H1 (cell line): ENCODE measurements around the gene VPS54. TPM values are rescaled to one million over a fixed set of nuclear protein-coding genes. Genes with fewer than 3 reads are reported as not detected.
A peak's percentile ranks its signal among the peaks of the same experiment; 100 is the strongest.

Experiments used
- CTCF ChIA-PET: fragments of 300-600 bp; sonication (Branson Sonifier 250); formaldehyde crosslinking; loops from one replicate; lab custom pipeline; 2021; ENCODE audit not compliant: partially characterized antibody; lab: Charles Lee
- POLR2A ChIA-PET: fragments of 300-600 bp; sonication (Branson Sonifier 250); formaldehyde crosslinking; loops from one replicate; lab custom pipeline; 2021; ENCODE audit warnings: inconsistent platforms; ENCODE audit not compliant: partially characterized antibody; lab: Charles Lee
- DNase-seq, 2 experiments: peaks; one replicate each; pipeline versions ENCODE4 v3.0.0 to v3.0.0-alpha.2; 2010 to 2022; ENCODE audit warnings: low spot score in 2 of 2, low read depth in 1 of 2, mixed read lengths in 1 of 2
- FAIRE-seq: peaks from 2 replicates; lab custom pipeline; 2011; peaks lifted over from hg19 to GRCh38; lab: Jason Lieb, UNC
- H2AFZ ChIP-seq: 2 replicates; pipeline ENCODE4 v1.8.1; 2012; ENCODE audit warnings: low read length, inconsistent platforms
- H2AK5ac ChIP-seq: 2 replicates; pipeline ENCODE4 v1.6.1; 2013; ENCODE audit warnings: low read depth, low read length
- H2BK120ac ChIP-seq: replicated peaks from 2 replicates; pipeline ENCODE3; 2013; ENCODE audit warnings: low read depth, low read length, inconsistent platforms
- H2BK12ac ChIP-seq: 2 replicates; pipeline ENCODE4 v1.6.1; 2013; ENCODE audit warnings: low read depth, low read length
- H2BK15ac ChIP-seq: 2 replicates; pipeline ENCODE4 v1.6.1; 2013; ENCODE audit warnings: low read length
- H2BK20ac ChIP-seq: 2 replicates; pipeline ENCODE4 v1.6.1; 2013; ENCODE audit warnings: low read length
- H2BK5ac ChIP-seq: 2 replicates; pipeline ENCODE4 v1.6.1; 2013; ENCODE audit warnings: low read depth, low read length
- H3K14ac ChIP-seq: 2 replicates; pipeline ENCODE4 v1.6.1; 2013; ENCODE audit warnings: inconsistent platforms; ENCODE audit not compliant: insufficient read length
- H3K18ac ChIP-seq: 2 replicates; pipeline ENCODE4 v1.6.1; 2013; ENCODE audit warnings: low read length; ENCODE audit errors: extremely low read depth
- H3K23ac ChIP-seq: 2 replicates; pipeline ENCODE4 v1.6.1; 2013; ENCODE audit warnings: inconsistent platforms; ENCODE audit not compliant: insufficient read length
- H3K23me2 ChIP-seq: 2 replicates; pipeline ENCODE4 v1.6.1; 2013; ENCODE audit warnings: low read depth, low read length
- H3K27ac ChIP-seq: 2 replicates; pipeline ENCODE4 v1.6.1; 2011; ENCODE audit warnings: low read depth, low read length, inconsistent platforms
- H3K27me3 ChIP-seq, 4 experiments: replicated peaks in 1 of 4; 1 replicate in 1 of 4; 2 replicates in 3 of 4; pipeline versions ENCODE4 v1.6.1 to v1.8.1; 2011 to 2013; ENCODE audit warnings: low read length in 3 of 4, mild to moderate bottlenecking in 3 of 4, inconsistent platforms in 2 of 4, mixed read lengths in 2 of 4, moderate library complexity in 1 of 4; ENCODE audit not compliant: control insufficient read depth in 3 of 4, insufficient read depth in 3 of 4; ENCODE audit errors: extremely low read depth in 1 of 4
- H3K36me3 ChIP-seq, 4 experiments: 2 replicates each; pipeline versions ENCODE4 v1.6.1 to v1.8.1; 2011 to 2013; ENCODE audit warnings: mild to moderate bottlenecking in 4 of 4, low read length in 3 of 4, moderate library complexity in 2 of 4, control low read depth in 1 of 4, inconsistent platforms in 1 of 4; ENCODE audit not compliant: insufficient read depth in 4 of 4, control insufficient read depth in 2 of 4
- H3K4ac ChIP-seq: replicated peaks from 2 replicates; pipeline ENCODE3; 2013; ENCODE audit warnings: low read length, low read depth, mixed read lengths, inconsistent platforms; ENCODE audit not compliant: insufficient read length
- H3K4me1 ChIP-seq, 4 experiments: replicated peaks in 1 of 4; 1 replicate in 1 of 4; 2 replicates in 3 of 4; pipeline versions ENCODE4 v1.6.1 to v1.8.1; 2011 to 2013; ENCODE audit warnings: low read length in 3 of 4, inconsistent platforms in 2 of 4, mixed read lengths in 1 of 4; ENCODE audit not compliant: insufficient read depth in 4 of 4, control insufficient read depth in 3 of 4
- H3K4me2 ChIP-seq, 2 experiments: 2 replicates each; pipeline versions ENCODE4 v1.6.1 to v1.8.1; 2011 to 2013; ENCODE audit warnings: low read depth in 2 of 2, low read length in 2 of 2, control low read depth in 1 of 2, inconsistent platforms in 1 of 2, mild to moderate bottlenecking in 1 of 2; ENCODE audit not compliant: insufficient read depth in 1 of 2
- H3K4me3 ChIP-seq, 4 experiments: fragments of 200-600, 300-600 bp in 1 of 4; sonication (generic), shearing (Covaris generic), sonication (Bioruptor Twin) in 1 of 4; 2 replicates each; pipeline versions ENCODE4 v1.5.1 to v1.8.1; 2011 to 2016; ENCODE audit warnings: low read length in 4 of 4, low read depth in 3 of 4, control low read depth in 2 of 4, inconsistent platforms in 2 of 4, mild to moderate bottlenecking in 2 of 4, mixed read lengths in 1 of 4, moderate library complexity in 1 of 4; ENCODE audit not compliant: insufficient read depth in 2 of 4; ENCODE audit errors: extremely low read depth in 1 of 4
- H3K56ac ChIP-seq: replicated peaks from 2 replicates; pipeline ENCODE3; 2013; ENCODE audit warnings: low read depth, mild to moderate bottlenecking, mixed read lengths, low read length, inconsistent platforms; ENCODE audit not compliant: insufficient read length
- H3K79me1 ChIP-seq: 2 replicates; pipeline ENCODE4 v1.6.1; 2013; ENCODE audit warnings: low read depth, low read length, control low read depth
- H3K79me2 ChIP-seq, 2 experiments: 2 replicates each; pipeline versions ENCODE4 v1.6.1 to v1.8.1; 2012 to 2013; ENCODE audit warnings: low read length in 2 of 2, mild to moderate bottlenecking in 2 of 2, inconsistent platforms in 1 of 2; ENCODE audit not compliant: insufficient read depth in 2 of 2, control insufficient read depth in 1 of 2
- H3K9ac ChIP-seq, 4 experiments: replicated peaks in 1 of 4; 1 replicate in 1 of 4; 2 replicates in 3 of 4; pipeline versions ENCODE4 v1.6.1 to v1.8.1; 2011 to 2013; ENCODE audit warnings: low read depth in 3 of 4, low read length in 3 of 4, control low read depth in 2 of 4, mild to moderate bottlenecking in 2 of 4, moderate library complexity in 2 of 4, inconsistent platforms in 1 of 4; ENCODE audit errors: extremely low read depth in 1 of 4
- H3K9me3 ChIP-seq, 2 experiments: 2 replicates each; pipeline versions ENCODE4 v1.6.1 to v1.8.1; 2012 to 2013; ENCODE audit warnings: mild to moderate bottlenecking in 2 of 2, moderate library complexity in 2 of 2, control low read depth in 1 of 2, inconsistent platforms in 1 of 2, low read depth in 1 of 2, low read length in 1 of 2, mixed read lengths in 1 of 2; ENCODE audit not compliant: insufficient read depth in 2 of 2
- H4K20me1 ChIP-seq, 2 experiments: replicated peaks in 1 of 2; 2 replicates each; pipeline versions ENCODE3 to v1.8.1; 2011 to 2013; ENCODE audit warnings: inconsistent platforms in 2 of 2, low read length in 2 of 2, mild to moderate bottlenecking in 1 of 2; ENCODE audit not compliant: insufficient read depth in 2 of 2, control insufficient read depth in 1 of 2
- H4K5ac ChIP-seq: 2 replicates; pipeline ENCODE4 v1.6.1; 2013; ENCODE audit warnings: low read length, low read depth, mixed read lengths, inconsistent platforms; ENCODE audit not compliant: insufficient read length
- H4K8ac ChIP-seq: 2 replicates; pipeline ENCODE4 v1.8.0; 2013; ENCODE audit warnings: mild to moderate bottlenecking, moderate library complexity, low read length, inconsistent platforms; ENCODE audit not compliant: insufficient read depth; ENCODE audit errors: extremely low read depth
- H4K91ac ChIP-seq: replicated peaks from 2 replicates; pipeline ENCODE3; 2013; ENCODE audit warnings: low read length, mixed read lengths, inconsistent platforms; ENCODE audit not compliant: insufficient read length
- CHD1 ChIP-seq: IDR thresholded peaks from 2 replicates; pipeline ENCODE4 v1.6.1; 2012; ENCODE audit warnings: low read depth, low read length, improper control_type of control experiment
- EGR1 ChIP-seq: IDR thresholded peaks from 2 replicates; pipeline ENCODE4 v1.6.1; 2011; ENCODE audit warnings: low read depth, low read length, borderline replicate concordance
- PHF8 ChIP-seq: fragments of 200-600 bp; sonication (generic); conservative IDR thresholded peaks from 2 replicates; pipeline ENCODE4 v1.7.1; 2012; ENCODE audit warnings: low read depth, mild to moderate bottlenecking, inconsistent platforms, low read length, moderate library complexity
- POLR2AphosphoS5 ChIP-seq: IDR thresholded peaks from 2 replicates; pipeline ENCODE4 v1.6.1; 2011; ENCODE audit warnings: low read depth, low read length
- SAP30 ChIP-seq: fragments of 300-600 bp; sonication (generic); IDR thresholded peaks from 2 replicates; pipeline ENCODE4 v1.7.1; 2012; ENCODE audit warnings: low read length, moderate library complexity, mild to moderate bottlenecking, inconsistent platforms; ENCODE audit not compliant: insufficient read depth, insufficient replicate concordance
- WGBS, 2 experiments: shearing (Covaris generic) in 1 of 2; methylation state at CpG; one replicate each; pipeline versions ENCODE4 v1.1.6 to v1.1.7; 2013 to 2015; ENCODE audit warnings: low lambda C conversion rate in 2 of 2, mixed read lengths in 2 of 2, inconsistent platforms in 1 of 2, low coverage in 1 of 2, missing lambda C conversion rate in 1 of 2; ENCODE audit not compliant: insufficient replicate concordance in 2 of 2, insufficient coverage in 1 of 2, insufficient read length in 1 of 2; ENCODE audit errors: extremely low coverage in 1 of 2, missing lambda C conversion rate in 1 of 2; 5-methylcytosine and 5-hydroxymethylcytosine counted together
- polyA plus RNA-seq, 7 experiments: library from polyadenylated mRNA; depleted of rRNA in 3 of 7; stranded (reverse) in 5 of 7; unstranded in 2 of 7; fragments of >200 nt in 5 of 7; fragments of 200-250 nt in 2 of 7; gene quantifications; 1 replicate in 5 of 7; 2 replicates in 1 of 7; 4 replicates in 1 of 7; pipeline versions ENCODE4 v1.2.1 to v1.2.3, GENCODE V29; 2011 to 2013; ENCODE audit warnings: missing spikeins in 2 of 7, mixed read lengths in 2 of 7
- total RNA-seq: library from RNA; stranded (reverse); fragmentation: NEBNext Ultra II Directional; extraction: Animal tissue kit (Norgen Biotek cat#: 25700); gene quantifications from 2 replicates; pipeline ENCODE4 v1.2.1, GENCODE V29; 2021
- TF ChIP-seq, protein P1 (sequence below): IDR thresholded peaks from 2 replicates; pipeline ENCODE4 v1.6.1; 2012; ENCODE audit warnings: low read length, inconsistent platforms
- TF ChIP-seq, protein P2 (sequence below): IDR thresholded peaks from 2 replicates; pipeline ENCODE4 v1.6.1; 2011; ENCODE audit warnings: low read depth, mild to moderate bottlenecking, low read length; ENCODE audit not compliant: insufficient read depth

Gene VPS54
- total and polyA plus RNA-seq, 2 of the 8 experiments (the other 6 are each of a cell fraction or from before 2014, with no cell fraction given), result 3.6 to 13.2 TPM

DNA sequence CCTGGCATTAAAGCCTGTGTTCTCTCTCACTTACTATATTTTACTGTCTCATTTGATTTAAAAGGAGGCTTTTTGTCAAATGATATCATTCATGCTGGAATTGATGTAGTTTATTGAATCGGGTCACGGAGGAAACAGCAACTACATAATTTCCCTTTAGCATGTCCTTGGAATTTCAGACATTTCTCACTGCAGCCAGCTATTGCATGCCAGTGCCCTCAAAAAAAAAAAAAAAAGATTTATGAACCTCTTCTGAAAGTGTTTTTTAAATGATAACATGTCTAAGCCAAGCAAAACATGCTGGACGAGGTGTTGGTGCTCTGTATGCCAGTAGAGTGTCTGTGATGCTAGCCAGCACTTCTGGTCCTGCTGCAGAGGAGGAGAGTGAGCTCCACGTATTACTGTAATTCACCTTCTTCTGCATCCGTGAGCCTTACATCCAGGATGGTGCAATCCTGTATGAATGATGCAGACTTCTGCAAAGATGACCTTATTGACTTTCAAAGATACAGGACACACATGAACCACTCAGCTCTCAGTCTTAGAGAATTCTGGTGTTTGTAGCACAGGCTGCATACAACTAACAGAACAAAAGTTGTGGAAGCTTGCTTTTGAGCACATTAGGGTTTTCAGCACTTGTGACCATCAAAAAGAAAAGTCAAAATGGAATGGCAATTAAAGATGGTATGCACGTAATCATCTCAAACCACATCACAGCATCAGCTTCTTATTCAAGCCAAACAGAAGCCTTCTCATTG lies 146.5 kb downstream of the VPS54 start:
- ChIA-PET POLR2A (interaction anchor here (0.8 to 5.4 kb wide), 9 partner anchors 12 to 257 kb away, joined by 3 to 47 read pairs (median 4); partner anchors contain the start of gene UGP2), CTCF (interaction anchor here (0.6 to 0.8 kb wide), 3 partner anchors 16 to 151 kb away, joined by 3 read pairs; no protein-coding TSS in a partner anchor)
- no peak overlapping the region for H2AFZ ChIP-seq
- H3K18ac ChIP-seq, result no peak overlapping the region
- H3K4me1 ChIP-seq, result peaks cover 0 to 16% (median 6%) of the 10 kb centered on the region in 4 experiments; a peak in 3 of 7 replicates
- H3K9me3 ChIP-seq, result no peaks in the 10 kb centered on the region
- no peak overlapping the region for H2BK5ac ChIP-seq
- peaks cover 18 to 96% of the 10 kb centered on the region in 2 experiments for H3K79me2 ChIP-seq
- no peak for FAIRE-seq
- no peak overlapping the region for H3K23ac ChIP-seq
- no peak overlapping the region for H2BK120ac ChIP-seq
- H3K27me3 ChIP-seq, result no peaks in the 10 kb centered on the region
- no peak overlapping the region for H3K9ac ChIP-seq
- no peak overlapping the region for H2AK5ac ChIP-seq
- H2BK15ac ChIP-seq, result no peak overlapping the region
- H3K36me3 ChIP-seq, result peaks cover 10 to 94% (median 47%) of the 10 kb centered on the region in 4 experiments
- H3K27ac ChIP-seq, result no peak overlapping the region
- TF ChIP-seq SAP30, result no peak
- TF ChIP-seq, protein P1, sequence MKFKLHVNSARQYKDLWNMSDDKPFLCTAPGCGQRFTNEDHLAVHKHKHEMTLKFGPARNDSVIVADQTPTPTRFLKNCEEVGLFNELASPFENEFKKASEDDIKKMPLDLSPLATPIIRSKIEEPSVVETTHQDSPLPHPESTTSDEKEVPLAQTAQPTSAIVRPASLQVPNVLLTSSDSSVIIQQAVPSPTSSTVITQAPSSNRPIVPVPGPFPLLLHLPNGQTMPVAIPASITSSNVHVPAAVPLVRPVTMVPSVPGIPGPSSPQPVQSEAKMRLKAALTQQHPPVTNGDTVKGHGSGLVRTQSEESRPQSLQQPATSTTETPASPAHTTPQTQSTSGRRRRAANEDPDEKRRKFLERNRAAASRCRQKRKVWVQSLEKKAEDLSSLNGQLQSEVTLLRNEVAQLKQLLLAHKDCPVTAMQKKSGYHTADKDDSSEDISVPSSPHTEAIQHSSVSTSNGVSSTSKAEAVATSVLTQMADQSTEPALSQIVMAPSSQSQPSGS, result no peak
- peak; percentile 91 for TF ChIP-seq POLR2AphosphoS5
- TF ChIP-seq PHF8, result no peak
- no peak for TF ChIP-seq CHD1
- TF ChIP-seq, protein P2, sequence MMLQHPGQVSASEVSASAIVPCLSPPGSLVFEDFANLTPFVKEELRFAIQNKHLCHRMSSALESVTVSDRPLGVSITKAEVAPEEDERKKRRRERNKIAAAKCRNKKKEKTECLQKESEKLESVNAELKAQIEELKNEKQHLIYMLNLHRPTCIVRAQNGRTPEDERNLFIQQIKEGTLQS, result no peak
- no peak for TF ChIP-seq EGR1
- H4K20me1 ChIP-seq, result peaks cover 37 to 44% of the 10 kb centered on the region in 2 experiments
- H3K4me2 ChIP-seq, result no peak overlapping the region
- no peaks in the 10 kb centered on the region for H3K23me2 ChIP-seq
- no peak overlapping the region for H3K4me3 ChIP-seq
- H3K79me1 ChIP-seq, result peaks cover 2% of the 10 kb centered on the region; the same call in 1 of the 2 replicates
- no peak overlapping the region for H4K5ac ChIP-seq
- no peak overlapping the region for H4K91ac ChIP-seq
- no peak overlapping the region for H3K14ac ChIP-seq
- WGBS, 2 experiments, result 93% methylated on average over 6 of the region's 6 CpGs; no CpG with 5 or more reads in 1 of the 2 experiments
- H2BK12ac ChIP-seq, result no peak overlapping the region
- no peak overlapping the region for H4K8ac ChIP-seq
- no peak for DNase-seq
- H3K4ac ChIP-seq, result no peak overlapping the region
- no peak overlapping the region for H3K56ac ChIP-seq
- H2BK20ac ChIP-seq, result no peak overlapping the region
